ENCODE results near the gene TTC6.

The TTC6 gene

GRCh38 chr14:37597914-37598746 lies 2.7 kb downstream of the TTC6 start:
- DNase-seq = peak; percentile 50

DNA sequence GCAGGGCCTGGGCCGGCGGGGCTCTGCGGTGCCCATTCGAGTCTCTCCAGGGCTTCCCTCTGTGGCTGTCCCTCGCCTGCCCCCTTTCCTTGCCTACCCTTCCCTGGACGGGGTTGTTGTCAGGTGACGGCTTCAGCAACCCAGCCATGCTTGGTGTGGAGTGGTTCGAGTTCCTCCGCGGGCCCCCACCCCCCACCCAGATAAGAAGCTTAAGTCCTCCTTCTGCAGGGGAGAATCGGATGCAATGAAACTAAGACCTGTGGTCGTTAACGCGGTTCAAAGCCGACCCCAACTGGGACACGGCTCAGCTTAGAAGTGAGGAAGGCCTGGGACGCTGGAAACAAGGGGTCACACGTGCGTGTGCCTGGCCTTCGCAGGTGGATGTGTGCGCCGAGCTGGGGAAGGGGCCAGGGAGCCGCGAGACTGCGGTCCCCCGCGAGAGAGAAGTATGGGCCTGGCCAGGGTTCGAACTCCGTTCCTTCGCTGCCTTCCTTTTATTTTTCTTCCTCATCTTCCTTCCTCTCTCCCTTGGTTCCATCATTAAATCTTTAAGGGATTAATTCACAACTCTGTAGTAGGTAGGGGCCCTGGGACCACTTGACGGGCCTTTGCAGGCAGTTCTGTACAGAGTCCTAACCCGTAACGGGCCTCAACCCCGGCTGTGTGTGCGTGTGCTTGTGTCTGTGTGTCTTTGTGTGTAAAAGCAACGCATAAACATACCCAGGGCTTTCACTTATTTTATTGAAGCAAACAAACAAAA lies 3.5 kb downstream of the TTC6 start:
- DNase-seq = no peak

- peak; percentile 64 for DNase-seq
These were observed 4.3 kb downstream of the TTC6 start for GRCh38 chr14:37599507-37600368.

DNA sequence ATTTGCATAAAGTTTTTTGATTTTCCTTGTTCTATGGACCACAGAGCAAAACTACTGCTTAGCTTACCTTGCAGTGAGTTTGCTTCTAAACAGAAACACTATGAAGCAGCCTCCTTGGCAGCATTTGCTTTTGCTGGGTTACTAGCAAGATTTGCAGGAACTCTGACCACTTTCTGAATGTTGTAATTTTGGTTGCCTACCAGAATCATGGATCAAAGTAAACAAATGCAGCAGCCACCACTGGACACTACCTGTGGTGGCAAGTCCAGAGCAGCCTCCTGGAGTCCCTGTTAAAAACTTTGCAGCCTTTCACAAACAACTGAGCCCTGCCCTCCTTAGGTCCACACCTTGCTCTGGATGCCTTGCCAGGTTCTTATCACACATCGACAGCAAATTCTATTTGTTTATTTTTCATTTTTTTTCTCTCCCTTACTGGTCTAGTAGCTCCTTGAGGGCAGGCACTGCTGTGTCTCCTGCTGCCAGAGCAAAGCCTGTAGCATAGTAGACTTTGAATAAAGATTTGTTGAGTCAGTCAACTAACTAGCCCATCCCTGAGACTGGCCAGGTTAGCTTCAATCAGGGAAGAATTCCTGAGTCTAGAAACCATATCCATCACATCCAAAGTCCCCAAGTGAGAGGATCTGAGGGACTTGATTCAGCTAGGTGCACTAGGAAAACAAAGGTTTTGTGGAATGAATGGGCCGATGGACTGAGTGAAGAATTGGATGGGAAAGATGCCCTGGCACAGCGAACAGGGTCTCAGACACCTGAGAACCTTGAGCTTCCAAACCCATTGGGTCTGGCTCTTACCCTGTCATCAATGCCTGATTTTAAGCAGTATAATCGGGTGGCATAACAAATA lies 5.7 kb downstream of the TTC6 start:
- no peak for DNase-seq

GRCh38 chr14:37601865-37602264 lies 6.4 kb downstream of the TTC6 start:
- DNase-seq = no peak

- no peak for DNase-seq
These were observed 7.4 kb downstream of the TTC6 start for GRCh38 chr14:37602605-37603453.

DNA sequence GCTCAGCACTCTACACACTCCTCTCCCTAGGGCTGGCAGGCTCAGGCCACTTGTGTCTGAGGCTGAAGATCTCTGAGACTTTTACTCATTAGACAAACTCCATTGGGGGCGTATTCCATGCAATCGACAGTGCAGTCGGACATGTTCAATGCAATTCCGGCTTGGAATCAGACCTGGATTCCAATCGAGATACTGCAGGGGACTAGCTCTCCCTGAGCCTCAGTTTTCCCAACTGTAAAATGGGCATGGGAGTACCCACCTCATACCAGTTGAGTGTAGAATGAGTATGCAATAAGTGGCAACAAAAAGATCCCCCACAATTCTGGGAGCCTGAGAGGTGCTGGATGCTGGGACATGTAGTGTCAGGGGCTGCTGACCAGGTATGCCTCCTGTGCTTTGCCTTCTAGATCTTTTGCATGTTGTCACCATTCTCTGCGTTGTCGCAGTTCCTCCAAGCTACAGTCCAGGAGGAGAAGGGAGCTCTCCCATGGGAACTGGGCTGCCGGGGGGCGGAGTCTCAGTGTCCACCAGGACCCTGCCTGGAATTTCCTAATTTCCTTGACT lies 8.3 kb downstream of the TTC6 start:
- DNase-seq = no peak

DNA sequence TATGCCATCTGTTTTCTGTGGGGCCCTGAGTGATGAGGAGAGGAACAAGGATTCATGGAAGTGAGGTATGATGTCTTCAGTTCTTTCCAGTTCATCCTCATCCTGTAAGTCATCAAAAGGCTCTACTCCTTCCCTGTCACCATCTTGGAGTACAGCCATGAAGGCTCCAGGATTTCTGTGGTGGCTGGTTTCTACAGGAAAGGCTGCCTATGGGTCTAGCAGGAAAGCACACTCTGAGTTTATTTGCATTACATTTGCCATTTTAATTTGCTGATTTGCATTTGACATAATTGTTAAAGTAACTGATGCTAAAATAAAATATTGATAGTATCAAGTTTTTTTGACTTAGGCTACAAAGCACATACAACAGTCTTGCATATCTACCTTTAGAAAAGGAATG lies 11.2 kb downstream of the TTC6 start:
- DNase-seq = no peak

- no peak for DNase-seq
These were observed 13.2 kb downstream of the TTC6 start for GRCh38 chr14:37608649-37609048.

DNA sequence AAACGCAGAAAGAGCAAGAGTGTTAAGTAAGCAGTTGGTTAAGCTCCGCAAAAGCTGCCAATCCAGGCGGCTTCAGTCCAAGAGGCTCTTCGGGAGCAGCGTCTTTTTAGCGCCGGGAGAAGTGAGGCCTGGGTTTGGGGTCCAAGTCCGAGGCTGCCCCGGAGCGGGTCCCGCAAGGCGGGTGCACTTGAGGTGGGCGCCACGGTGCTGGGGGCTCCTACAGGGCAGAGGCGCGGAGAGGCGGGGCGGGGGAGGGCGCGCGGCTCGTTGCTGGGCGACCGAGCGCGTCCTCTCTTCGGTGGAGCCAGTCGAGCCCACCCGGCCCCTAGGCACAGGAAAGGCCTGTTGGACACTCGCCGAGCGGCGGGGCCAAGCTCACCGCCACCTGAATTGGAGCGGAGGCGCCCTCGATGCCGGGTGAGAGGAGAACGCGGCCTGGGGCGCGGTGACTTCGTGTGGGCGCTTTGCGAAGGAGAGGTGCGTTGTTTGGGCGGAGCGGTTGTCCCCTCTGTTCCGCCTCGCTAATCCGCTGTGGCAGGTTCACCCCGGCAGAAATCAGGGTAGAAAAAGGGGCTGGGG lies 15.6 kb downstream of the TTC6 start:
- DNase-seq = no peak

DNA sequence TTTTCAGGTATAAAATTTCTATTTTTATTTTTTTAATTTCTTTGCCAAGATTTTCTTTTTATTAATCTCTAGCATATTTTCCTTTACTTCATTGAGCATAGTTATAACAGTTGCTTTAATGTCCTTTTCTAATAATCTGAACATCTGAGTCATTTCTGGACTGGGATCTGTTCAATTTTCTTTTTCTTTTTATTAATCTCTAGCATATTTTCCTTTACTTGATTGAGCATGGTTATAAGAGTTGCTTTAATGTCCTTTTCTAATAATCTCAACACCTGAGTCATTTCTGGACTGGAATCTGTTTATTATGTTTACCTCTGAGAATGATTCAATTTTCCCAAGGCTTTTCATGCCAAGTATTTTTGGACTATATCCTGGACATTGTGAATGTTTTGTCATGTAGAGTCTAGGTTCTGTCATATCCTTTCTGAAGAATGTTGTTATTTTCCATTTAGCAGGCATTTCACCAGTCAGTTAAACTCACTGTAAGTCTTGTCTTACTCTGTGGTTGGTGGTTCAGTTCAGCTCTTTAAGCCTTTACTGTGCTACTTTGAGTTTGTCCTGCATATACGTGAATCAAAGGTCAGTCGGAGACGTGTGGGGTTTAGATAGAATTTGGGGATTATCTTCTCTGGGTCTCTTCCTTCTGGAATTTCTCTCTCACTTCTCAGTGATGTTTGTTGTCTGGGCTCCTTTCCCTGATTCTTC lies 20.3 kb downstream of the TTC6 start:
- DNase-seq = no peak

- no peak for DNase-seq
These were observed 21.4 kb downstream of the TTC6 start for GRCh38 chr14:37616853-37617252.

- no peak for DNase-seq
These were observed 22.5 kb downstream of the TTC6 start for GRCh38 chr14:37617864-37618365.

- DNase-seq = no peak
These were observed 23.1 kb downstream of the TTC6 start for GRCh38 chr14:37618498-37619028.

GRCh38 chr14:37620856-37621255 lies 25.4 kb downstream of the TTC6 start:
- DNase-seq = peak; percentile 49

DNA sequence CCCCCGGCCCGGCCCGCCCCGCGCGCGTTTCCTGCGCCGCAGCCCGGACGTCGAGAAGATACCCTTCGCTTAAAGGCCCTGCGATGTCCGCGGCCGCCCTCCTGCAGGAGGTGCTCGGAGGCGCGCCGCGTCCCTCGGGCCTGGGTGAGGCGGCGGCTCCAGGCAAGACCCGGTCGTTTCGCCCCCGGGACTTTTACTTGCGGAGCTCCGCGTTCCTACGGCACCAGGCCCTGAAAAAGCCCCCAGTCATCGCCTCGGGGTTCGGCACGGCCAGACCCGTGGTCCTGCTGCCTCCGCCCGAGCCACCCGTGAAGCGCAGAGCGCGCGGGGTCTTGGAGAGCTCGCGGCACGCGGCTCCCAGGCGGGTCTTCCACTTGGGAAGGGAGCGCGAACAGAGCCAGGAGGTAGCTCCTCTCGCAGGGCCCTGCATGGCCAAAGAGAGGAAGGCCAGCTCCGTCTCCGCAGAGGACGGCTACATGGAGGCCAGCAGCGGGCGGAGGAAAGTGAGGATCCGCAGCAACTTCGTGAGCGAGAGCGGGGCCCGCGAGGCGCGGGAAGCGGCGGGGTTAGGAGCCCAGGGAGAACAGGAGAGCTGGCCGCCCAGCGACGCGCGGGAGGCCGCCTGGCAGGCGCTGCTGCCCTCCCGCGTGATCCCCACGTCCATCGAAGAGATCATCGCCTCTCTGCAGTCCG lies 26.9 kb downstream of the TTC6 start:
- no peak for DNase-seq

- DNase-seq = no peak
These were observed 28.1 kb downstream of the TTC6 start for GRCh38 chr14:37623426-37623951.

DNA sequence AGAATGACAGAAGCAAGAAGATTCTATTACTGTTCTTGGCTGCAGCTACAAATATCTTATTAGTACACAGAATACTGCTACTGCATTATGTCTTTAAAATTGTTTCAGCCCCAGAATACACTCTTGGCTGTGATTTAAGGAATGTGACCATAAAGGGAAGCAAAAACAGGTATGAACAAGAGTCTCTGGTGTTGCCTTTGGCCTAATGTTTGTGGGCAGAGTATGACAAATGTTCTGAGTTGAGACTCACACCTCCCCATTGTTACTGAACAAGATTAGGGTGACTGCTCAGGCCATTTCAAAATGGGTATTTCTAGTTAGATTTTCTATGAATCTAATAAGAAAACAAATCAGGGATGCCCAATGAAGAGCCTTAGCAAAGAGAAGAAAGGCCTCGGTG lies 28.5 kb downstream of the TTC6 start:
- no peak for DNase-seq
